GM06990 (cell line): ENCODE results near the gene PHACTR2.
"Not testable (repeated sequence)": the region's sequence is repeated elsewhere in the genome, so short reads cannot be mapped to it uniquely, and the experiment has no call there.

Source experiments
- DNase-seq: peaks from one replicate; pipeline ENCODE4 v3.0.0-alpha.2; 2011; ENCODE audit not compliant: insufficient read length; ENCODE audit errors: extremely low read depth
- H3K27me3 ChIP-seq: replicated peaks from 2 replicates; pipeline ENCODE4 v1.6.0; 2011; ENCODE audit warnings: low read length; ENCODE audit not compliant: control insufficient read depth, insufficient read depth
- H3K36me3 ChIP-seq: 2 replicates; pipeline ENCODE4 v1.5.1; 2011; ENCODE audit warnings: low read length; ENCODE audit not compliant: control insufficient read depth, insufficient read depth
- H3K4me3 ChIP-seq: replicated peaks from 2 replicates; pipeline ENCODE4 v1.5.1; 2011; ENCODE audit warnings: low read depth, mild to moderate bottlenecking, control low read depth, low read length
- TF ChIP-seq, protein P1 (sequence below): IDR thresholded peaks from 2 replicates; pipeline ENCODE4 v1.5.1; 2011; ENCODE audit warnings: low read length, control low read depth, mild to moderate bottlenecking, inconsistent platforms; ENCODE audit not compliant: insufficient read depth, poor library complexity, severe bottlenecking

The PHACTR2 gene

DNA sequence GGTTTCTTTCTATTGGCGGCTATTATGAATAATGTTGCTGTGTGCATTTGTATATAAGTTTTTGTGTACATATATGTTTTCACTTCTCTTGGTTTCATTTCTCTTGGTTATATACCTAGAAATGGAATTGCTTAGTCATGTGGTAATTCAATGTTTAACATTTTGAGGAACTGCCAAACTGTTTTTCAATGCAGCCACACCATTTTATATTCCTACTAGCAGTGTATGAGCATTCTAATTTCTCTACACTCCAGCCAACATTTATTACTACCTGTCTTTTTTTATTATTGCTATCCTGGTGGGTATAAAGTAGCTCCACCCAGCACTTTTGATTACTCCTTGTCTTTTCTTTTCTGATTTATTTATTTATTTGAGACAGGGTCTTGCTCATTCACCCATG, 54.8 kb downstream of the PHACTR2 start:
- no peaks in the 10 kb centered on the region for H3K36me3 ChIP-seq
- DNase-seq, result no peak
- no peak overlapping the region for H3K4me3 ChIP-seq
- TF ChIP-seq, protein P1, sequence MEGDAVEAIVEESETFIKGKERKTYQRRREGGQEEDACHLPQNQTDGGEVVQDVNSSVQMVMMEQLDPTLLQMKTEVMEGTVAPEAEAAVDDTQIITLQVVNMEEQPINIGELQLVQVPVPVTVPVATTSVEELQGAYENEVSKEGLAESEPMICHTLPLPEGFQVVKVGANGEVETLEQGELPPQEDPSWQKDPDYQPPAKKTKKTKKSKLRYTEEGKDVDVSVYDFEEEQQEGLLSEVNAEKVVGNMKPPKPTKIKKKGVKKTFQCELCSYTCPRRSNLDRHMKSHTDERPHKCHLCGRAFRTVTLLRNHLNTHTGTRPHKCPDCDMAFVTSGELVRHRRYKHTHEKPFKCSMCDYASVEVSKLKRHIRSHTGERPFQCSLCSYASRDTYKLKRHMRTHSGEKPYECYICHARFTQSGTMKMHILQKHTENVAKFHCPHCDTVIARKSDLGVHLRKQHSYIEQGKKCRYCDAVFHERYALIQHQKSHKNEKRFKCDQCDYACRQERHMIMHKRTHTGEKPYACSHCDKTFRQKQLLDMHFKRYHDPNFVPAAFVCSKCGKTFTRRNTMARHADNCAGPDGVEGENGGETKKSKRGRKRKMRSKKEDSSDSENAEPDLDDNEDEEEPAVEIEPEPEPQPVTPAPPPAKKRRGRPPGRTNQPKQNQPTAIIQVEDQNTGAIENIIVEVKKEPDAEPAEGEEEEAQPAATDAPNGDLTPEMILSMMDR, result no peak
- no peaks in the 10 kb centered on the region for H3K27me3 ChIP-seq

DNA sequence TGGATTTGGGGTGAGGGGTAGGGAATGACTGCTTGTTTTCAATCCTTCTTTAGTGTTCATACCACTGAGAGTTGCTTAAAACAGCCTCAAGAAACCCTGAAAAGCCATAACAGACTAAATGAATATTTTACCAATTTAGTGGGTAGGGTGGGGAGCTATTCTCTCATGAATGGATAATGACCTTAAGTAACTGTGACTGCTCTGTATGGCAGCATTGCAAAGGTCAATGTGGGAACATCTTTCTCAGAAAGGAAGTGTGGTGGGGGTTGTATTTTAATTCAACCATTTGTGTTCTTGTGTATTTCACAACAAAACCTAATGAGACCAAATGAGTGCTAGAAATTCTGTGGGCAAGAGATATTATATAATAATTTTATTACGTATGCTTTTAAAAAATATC, 55.7 kb downstream of the PHACTR2 start:
- H3K27me3 ChIP-seq, result no peaks in the 10 kb centered on the region
- H3K36me3 ChIP-seq, result no peaks in the 10 kb centered on the region
- H3K4me3 ChIP-seq, result no peak overlapping the region
- TF ChIP-seq, protein P1, result no peak
- no peak for DNase-seq

DNA sequence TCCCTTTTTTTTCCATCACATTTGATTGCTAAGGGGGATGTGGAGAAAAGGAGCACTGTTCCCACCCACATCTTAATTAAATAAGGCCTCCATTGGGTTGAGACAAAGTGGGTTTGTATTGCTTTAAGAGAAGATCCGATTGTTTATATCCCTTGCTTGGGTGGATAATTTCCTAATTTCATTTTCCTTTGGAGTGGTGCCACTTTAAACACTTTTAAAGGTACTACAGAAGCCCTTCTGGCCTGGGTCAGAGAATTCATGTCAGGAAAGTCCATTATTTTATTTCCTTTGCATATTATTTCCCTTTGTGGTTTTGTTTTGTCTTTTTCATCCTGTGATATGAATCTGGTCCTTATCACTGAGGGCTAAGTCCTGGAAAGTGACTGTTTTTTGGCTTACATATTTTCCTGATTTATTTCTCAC, 56.9 kb downstream of the PHACTR2 start:
- no peak for DNase-seq
- TF ChIP-seq, protein P1, result no peak
- no peak overlapping the region for H3K4me3 ChIP-seq
- no peaks in the 10 kb centered on the region for H3K27me3 ChIP-seq
- H3K36me3 ChIP-seq, result no peaks in the 10 kb centered on the region

DNA sequence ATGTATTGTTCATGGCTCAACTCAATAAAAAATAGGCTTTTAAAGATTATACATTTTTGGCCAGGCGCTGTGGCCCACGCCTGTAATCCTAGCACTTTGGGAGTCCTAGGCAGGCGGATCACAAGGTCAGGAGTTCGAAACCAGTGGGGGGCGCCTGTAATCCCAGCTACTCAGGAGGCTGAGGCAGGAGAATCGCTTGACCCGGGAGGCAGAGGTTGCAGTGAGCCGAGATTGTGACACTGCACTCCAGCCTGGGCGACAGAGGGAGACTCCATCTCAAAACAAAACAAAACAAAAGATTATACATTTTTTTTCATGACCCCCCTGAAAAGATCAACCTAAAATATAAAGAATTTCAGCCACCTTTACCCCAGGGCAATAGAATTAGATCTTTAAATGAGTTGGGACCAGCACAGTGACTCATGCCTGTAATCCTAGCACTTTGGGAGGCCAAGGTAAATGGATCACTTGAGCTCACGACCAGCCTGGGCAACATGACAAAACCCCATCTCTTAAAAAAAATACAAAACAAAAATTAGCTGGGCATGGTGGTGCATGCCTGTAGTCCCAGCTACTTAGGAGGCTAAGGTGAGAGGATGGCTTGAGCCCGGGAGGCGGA, 60.4 kb downstream of the PHACTR2 start:
- H3K36me3 ChIP-seq, DNase-seq, H3K4me3 ChIP-seq, H3K27me3 ChIP-seq: not testable (repeated sequence)

DNA sequence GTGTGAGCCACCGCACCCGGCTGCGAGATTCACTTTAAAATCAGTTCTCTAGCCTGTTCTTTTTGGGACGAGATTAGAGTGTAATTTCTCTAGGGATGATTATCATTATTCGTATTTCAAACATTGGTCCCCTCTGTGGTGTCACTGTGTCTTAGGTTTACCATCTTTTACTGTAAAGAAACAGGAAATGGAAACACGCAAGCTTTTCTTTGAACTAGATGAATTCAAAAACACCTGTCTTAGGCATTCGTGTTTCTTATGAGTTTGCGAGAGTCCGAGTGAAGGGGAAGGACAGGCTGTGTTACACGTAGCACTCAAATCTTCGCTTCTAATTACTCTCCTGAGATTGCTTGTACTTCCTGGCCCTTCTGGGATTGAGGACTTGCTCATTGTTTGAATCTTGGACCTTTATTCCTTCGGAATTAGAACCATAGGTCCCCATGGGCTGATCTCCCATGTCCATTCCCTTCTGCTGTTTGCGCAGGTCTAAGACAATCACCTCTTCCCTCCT, 61.6 kb downstream of the PHACTR2 start:
- no peak for DNase-seq
- TF ChIP-seq, protein P1, result no peak
- Histone ChIP-seq H3K36me3 (no peaks in the 10 kb centered on the region), H3K27me3 (no peaks in the 10 kb centered on the region), H3K4me3 (no peak overlapping the region)

DNA sequence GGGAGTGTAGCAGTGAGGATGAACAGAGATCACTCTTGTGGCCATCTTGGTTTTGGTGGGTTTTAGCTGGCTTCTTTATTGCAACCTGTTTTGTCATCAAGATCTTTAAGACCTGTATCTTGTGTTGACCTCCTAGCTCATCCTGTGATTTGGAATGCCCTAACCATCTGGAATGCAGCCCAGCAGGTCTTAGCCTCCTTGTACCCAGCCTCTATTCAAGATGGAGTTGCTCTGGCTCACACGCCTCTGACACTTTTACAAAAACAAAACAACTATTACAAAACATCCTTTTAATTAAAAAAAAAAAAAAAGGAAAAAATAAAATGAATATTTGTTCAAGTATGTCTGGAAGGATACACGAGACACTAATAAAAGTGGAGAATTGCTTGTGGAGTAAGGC, 62.4 kb downstream of the PHACTR2 start:
- Histone ChIP-seq H3K36me3 (no peaks in the 10 kb centered on the region), H3K27me3 (no peaks in the 10 kb centered on the region), H3K4me3 (no peak overlapping the region)
- no peak for DNase-seq
- TF ChIP-seq, protein P1, result no peak
